ENCODE measurements around the gene ANAPC13.

The ANAPC13 gene

GRCh38 chr3:134485718-134486576 lies at the start of gene ANAPC13, which contains the start of gene CEP63:
Gene ANAPC13, minus strand, starts transcription at chr3:134485985. Its CDS starts 3,081 bp downstream, at chr3:134482904.
Gene CEP63, plus strand, starts transcription at chr3:134486057. Its CDS starts 9,264 bp downstream, at chr3:134495321.
- DNase-seq (ENCODE audit: low read depth in 2 of 2), result peak; percentile 99

- DNase-seq (ENCODE audit: low read depth in 2 of 2), result no peak
Observed at GRCh38 chr3:134535186-134535970, 49.6 kb upstream of the ANAPC13 start.

GRCh38 chr3:134533493-134533892 lies 47.7 kb upstream of the ANAPC13 start:
- DNase-seq (ENCODE audit: low read depth in 2 of 2), result no peak

DNA sequence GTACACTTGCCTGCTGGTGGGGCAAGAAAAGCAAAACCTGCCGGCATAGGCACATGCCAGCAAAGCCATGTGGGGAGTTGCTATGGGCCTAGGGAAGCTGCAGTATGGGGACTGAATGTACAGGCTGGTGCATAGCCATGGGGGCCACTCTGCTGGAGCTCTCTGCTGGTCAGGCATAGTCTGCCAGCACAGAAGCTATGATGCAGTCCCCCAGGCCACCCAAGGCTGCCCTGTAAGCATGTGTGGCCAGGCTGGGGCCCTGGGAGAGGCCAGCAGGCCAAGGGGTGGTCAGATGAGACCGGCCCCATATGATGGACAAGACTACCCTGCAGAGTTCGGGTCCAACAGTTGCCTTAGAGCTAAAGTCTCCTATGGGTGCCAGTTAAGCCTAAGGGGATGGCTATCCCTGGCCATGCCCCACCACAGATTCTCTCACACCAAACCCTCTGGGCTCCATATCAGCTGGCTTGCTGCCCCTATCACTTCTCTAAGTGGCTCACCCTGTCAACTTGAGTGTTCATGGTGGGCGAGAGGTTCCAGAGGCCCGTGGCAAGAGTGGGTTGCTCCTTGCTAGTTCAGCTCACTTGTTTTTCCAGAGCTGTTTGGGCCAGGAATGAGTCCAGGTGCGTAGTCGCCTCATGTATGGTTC lies 41.9 kb upstream of the ANAPC13 start:
- DNase-seq (ENCODE audit: low read depth in 2 of 2), result no peak

- no peak for DNase-seq (ENCODE audit: low read depth in 2 of 2)
Observed at GRCh38 chr3:134527037-134527436, 41.3 kb upstream of the ANAPC13 start.

- DNase-seq (ENCODE audit: low read depth in 2 of 2), result no peak
Observed at GRCh38 chr3:134526319-134526718, 40.5 kb upstream of the ANAPC13 start.

DNA sequence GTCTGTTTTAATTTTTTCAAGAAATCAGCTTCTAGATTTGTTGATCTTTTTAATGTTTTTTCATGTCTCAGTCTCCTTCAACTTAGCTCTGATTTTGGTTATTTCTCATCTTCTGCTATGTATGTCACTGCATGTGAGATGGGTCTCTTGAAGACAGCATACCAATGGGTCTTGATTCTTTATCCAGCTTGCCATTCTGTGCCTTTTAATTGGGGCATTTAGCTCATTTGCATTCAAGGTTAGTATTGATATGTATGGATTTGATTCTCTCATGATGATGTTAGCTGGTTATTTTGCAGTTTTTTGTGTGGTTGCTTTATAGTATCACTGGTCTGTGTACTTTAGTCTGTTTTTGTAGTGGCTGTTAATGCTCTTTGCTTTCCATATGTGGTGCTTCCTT lies 39.5 kb upstream of the ANAPC13 start:
- no peak for DNase-seq (ENCODE audit: low read depth in 2 of 2)

DNA sequence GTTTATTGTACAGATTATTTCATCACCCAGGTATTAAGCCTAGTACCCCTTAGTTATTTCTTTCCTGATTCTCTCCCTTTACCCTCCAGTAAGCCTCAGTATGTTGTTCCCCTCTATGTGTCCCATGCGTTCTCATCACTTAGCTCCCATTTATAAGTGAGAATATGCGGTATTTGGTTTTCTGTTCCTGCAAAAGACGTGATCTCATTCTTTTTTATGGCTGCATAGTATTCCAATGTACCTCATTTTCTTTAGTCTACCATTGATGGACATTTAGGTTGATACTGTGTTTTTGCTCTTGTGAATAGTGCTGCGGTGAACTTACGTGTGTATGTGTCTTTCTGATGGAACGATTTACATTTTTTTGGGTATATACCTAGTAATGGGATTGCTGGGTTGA lies 36.8 kb upstream of the ANAPC13 start:
- no peak for DNase-seq (ENCODE audit: low read depth in 2 of 2)

DNA sequence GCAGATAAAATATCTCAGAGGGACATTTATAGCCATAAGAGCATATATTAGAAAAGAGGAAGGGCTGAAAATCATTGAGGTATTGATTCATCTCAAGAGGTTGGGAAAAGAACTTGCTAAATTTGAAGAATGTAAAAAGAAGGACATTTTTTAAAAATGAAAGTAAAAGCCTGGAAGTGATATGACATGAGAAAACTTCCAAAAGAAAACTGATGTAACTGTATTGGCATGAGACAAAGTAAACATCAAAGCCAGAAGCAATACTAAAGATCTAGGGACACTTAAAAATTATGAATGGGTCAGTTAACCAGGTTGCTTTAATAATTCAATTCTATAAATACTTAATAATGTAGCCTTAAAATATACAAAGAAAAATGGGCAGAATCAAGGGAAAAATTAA lies 32.0 kb upstream of the ANAPC13 start:
- no peak for DNase-seq (ENCODE audit: low read depth in 2 of 2)

- DNase-seq (ENCODE audit: low read depth in 2 of 2), result no peak
Observed at GRCh38 chr3:134516905-134517304, 31.1 kb upstream of the ANAPC13 start.

GRCh38 chr3:134511500-134511899 lies 25.7 kb upstream of the ANAPC13 start:
- no peak for DNase-seq (ENCODE audit: low read depth in 2 of 2)

DNA sequence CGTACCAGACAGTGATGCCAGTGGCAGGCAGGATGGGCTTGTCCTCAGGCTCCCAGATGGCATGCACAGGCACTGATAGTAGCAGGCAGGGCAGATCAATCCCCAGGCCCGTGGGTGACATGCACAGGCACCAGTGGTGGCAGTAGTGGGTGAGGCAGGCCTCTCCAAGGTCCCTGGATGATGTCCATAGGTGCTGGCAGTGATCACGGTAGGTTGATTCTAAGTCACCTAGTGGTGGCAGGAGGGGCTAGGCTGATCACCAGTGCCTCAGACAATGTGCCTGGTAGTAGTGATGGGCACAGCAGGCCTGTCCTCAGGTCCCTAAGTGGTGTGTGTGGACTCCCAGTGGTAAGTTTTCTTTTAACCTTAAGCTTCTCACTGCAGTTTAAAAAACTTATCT lies 19.7 kb upstream of the ANAPC13 start:
- no peak for DNase-seq (ENCODE audit: low read depth in 2 of 2)

DNA sequence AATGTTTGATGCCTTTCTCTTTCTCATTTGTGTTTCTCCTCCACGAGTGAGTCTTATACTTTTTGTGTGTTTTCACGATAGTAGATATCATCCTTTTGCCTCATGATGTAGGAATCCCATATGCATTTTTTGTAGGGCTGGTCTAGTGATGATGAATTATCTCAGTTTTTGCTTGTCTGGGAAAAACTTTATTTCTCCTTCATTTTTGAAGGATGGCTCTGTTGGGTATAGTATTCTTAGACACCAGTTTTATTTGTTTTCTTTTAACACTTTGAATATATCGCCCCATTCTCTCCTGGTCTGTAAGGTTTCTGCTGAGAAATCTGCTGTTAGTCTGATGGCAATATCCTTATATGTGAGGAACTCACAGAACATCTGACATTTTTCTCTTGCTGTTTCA lies 18.3 kb upstream of the ANAPC13 start:
- DNase-seq (ENCODE audit: low read depth in 2 of 2), result no peak

DNA sequence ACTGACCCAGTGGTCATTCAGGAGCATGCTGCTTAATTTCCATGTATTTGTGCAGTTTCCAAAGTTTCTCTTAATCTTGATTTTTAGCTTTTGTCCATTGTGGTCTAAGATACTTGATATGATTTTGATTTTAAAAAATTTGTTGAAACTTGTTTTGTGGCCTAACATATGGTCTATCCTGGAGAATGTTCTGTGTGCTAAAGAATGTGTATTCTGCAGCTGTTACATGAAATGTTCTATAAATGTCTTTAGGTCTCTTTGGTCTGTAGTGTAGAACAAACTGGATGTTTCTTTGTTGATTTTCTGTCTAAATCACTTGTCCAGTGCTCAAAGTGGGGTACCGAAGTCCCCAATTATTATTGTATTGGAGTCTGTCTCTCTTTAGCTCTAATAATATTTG lies 17.5 kb upstream of the ANAPC13 start:
- no peak for DNase-seq (ENCODE audit: low read depth in 2 of 2)

DNA sequence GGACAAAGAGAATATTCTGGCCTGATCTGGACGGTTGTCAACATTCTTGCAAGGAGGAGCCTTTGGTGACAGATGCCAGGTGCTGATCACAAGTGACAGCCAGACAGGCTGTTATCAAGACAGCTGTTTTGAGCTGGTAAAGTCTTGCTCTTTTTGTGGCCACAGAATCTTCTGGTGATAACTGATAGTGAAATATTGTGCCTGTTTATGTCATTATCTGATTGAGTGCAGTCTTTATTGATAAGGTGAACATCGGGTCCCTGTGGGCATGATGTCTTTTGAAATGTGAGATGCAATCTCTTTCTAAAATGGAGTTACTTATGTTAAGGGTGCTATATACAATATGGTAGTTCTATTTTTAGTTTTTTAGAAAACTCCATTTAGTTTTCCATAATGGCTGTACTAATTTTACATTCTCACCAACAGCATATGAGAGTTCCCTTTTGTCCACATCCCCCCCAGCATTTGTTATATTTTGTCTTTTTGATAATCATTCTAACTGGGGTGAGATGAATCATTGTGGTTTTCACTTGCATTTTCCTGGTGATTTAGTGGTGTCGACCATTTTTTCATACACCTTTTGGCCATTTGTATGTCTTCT lies 10.8 kb upstream of the ANAPC13 start:
- DNase-seq (ENCODE audit: low read depth in 2 of 2), result no peak

DNA sequence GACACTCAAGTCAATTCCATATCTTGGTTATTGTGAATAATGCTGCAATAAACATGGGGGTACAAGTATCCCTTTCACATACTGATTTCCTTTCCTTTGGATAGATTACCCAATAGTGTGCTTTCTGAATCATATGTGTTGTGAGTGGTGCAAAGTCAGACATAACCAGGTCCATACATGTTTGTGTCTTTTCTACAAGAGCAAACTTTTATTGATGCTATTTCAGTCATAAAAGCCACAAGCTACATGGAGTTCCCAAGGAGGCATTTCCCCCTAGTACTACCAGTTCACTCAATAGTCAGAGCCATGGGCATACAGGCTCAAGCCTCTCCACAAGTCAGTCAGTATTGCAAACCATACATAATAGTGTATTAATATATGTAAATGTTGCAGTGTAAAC lies 10.2 kb upstream of the ANAPC13 start:
- DNase-seq (ENCODE audit: low read depth in 2 of 2), result no peak

DNA sequence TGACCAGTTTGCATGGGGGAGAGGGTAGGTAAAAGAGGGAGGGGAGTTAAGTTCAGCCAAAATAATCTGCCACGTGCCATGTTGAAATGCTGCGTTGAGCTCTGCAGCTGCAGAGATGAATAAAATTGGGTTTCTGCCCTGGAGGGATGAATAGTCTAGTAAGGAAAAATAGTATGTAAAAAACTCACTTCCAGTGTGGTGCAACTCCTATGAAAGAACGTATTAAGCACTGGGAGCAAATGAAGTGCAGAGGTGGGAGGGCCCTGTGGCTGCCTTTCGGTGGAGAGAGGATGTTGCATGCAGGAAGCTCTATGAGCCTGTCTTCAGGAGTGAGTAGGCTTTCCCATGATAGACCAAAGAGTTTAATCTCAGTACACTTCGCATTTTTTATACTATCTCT lies 8.7 kb upstream of the ANAPC13 start:
- no peak for DNase-seq (ENCODE audit: low read depth in 2 of 2)

- DNase-seq (ENCODE audit: low read depth in 2 of 2), result no peak
Observed at GRCh38 chr3:134487406-134487805, 1.6 kb upstream of the ANAPC13 start.

GRCh38 chr3:134486577-134487041 lies 824 bp upstream of the ANAPC13 start:
- DNase-seq (ENCODE audit: low read depth in 2 of 2), result no peak

DNA sequence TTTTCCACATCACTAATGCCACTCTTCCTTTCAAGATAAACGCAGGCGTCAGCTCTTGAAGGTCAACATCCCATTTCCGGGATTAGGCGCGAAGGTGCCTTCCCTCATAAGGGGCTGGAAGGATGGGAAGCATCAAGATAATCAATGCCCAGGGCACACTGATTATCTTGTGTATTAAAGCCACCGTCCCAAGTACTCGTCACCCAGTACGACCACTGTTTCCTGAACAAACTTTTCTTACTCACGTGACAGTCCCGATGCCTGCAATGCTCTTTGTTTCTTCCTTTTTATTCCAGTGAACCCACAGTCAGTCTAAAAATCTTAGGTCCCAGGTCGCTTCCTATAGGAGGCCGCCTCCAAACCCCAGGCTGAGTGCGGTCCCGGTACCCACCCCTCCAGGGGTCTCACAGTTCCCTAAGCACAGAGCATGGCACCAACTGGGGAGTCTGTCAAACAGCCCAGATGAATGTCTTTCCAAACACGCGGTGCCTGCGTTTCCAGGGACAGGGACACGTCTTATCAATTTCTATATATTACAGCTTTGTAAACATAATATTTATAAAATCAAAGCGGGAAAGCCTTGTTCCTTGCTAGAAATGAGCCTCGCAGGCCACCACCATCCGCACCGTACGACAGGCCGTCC lies 589 bp downstream of the ANAPC13 start:
- DNase-seq (ENCODE audit: low read depth in 2 of 2), result peak; percentile 80 to 82

GRCh38 chr3:134483195-134483900 lies 2.4 kb downstream of the ANAPC13 start:
- DNase-seq (ENCODE audit: low read depth in 2 of 2), result no peak

Data from fibroblast of skin of left biceps (primary cell).